HG02571 (cell line): Measurements from ENCODE around the gene WNT7B.

ENCODE experiments used
- ATAC-seq: cut with Tn5 transposase; IDR thresholded peaks from one replicate; pipeline ENCODE4 v1.9.1; 2021; ENCODE audit warnings: mild to moderate bottlenecking, moderate library complexity; ENCODE audit not compliant: unreplicated experiment

Gene WNT7B

DNA sequence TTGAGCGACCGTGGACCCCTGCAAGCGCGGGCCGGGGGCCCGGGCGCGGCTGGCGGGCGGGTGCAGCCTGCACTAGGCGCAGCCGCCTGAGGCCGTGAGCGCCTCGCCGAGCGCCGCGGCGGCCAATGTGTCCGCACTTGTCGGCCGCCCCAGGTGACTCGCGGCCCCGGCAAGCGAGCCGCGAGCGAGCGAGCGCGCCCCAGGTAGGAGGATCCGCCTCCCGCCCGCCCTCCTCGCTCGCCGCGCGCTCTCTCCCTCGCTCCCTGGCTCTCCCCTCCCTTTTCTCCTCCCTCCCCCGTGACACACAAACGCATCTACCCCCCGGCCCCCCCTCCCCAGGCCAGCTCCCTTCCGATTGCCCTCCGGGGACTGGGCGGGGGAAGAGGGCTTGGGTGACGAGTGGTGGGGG, at the start of gene WNT7B:
WNT7B (minus strand) TSS at position 160 of the 409 bp plus-strand sequence. CDS start 408 bp downstream, outside the sequence.
- ATAC-seq: no peak

DNA sequence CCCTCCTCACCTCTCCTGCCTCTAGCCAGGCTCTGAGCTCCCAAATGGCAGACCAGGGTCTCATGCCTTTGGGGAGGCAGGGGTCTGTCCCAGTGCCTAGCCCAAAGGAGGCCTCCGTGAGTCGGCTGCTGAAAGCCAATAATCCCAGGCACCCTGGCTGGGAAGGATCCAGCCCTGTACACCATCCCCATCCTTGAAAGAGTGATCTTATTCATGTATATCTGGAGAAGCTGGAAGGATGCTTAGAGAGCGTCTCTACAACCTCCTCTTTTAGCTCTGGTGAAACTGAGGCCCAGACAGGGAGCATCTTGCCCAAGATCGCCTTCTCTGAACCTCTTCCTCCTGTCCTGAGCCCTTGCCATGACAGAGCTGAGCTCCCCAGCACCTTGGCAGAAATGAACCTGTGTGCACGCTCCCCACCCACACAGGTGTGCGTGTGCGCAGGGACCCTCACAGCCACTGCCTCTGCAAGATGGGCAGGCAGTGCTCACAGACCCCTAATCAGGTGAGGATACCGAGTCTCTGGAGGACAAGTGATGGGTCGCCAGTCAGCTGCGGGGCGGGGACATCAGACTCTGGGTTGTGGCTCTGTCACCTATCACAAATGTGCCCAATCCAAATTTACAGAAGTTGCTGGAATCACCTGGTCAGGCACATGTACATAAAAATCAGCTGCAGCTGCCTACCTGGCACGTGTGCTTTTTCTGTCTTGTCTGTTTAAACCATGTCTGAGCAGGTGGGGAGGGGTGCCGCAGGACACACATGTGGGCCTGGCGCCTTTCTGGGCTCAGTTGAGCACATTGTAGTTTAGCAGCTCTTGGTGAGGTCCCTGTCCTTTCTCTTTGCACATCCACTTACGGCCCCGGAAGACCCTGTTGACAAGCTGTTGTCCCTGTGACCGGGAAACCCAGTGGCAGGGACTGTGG, 49.3 kb upstream of the WNT7B start:
- ATAC-seq: no peak

DNA sequence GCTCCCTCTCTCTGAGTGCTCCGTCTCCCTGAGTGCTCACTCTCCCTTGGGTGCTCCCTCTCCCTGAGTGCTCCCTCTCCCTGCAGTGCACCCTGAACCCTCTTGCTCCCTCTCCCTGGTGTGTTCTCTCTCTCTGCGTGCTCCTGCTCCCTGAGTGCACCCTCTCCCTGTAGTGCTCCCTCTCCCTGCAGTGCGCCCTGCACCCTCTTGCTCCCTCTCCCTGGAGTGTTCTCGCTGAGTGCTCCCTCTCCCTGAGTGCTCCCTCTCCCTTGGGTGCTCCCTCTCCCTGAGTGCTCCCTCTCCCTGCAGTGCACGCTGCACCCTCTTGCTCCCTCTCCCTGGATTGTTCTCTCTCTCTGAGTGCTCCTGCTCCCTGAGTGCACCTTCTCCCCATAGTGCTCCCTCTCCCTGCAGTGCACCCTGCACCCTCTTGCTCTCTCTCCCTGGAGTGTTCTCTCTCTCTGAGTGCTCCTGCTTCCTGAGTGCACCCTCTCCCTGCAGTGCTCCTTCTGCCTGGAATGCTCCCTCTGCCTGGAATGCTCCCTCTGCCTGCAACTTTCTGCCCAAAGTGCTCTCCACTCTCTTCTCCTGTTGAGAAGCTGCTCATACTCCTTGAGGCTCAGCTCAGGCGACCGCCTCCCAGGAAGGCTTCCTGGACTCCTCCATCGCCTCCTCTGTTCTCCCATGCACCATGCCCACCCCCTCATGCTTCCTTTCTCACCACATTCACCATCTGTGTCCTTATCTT, 48.4 kb upstream of the WNT7B start:
- ATAC-seq: no peak

DNA sequence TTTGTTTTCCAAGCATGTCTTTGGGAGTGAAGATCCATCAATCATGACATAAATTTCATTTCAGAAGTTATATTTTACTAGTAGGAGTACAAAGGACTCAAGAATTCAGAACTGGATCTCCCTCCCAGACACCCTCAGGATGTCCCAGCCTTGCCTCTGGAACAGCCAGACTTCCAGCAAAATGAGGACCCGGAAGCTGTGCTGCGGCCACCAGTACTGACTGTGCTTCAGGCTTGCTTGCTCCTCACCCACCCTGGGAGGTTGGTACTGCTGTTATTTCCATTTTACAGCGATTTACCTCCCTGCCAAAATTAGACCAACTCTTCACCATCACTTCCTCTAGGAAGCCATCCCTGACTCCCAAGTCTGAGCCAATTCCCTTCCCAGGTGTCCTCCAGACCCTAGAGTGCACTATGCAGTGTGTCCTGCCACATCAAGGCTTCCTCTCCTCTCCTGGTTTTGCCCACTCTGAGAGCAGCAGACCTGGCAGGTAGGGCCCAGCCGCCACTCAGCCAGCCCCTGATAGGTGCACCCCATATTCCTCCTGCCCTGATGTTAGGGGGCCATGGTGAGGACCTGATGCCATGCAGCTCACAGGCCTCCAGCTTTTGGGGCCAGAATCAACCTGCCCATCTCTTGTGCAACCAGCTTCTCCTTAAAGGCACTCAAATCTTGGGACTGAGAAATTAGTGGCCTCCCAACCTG, 47.3 kb upstream of the WNT7B start:
- ATAC-seq: no peak

DNA sequence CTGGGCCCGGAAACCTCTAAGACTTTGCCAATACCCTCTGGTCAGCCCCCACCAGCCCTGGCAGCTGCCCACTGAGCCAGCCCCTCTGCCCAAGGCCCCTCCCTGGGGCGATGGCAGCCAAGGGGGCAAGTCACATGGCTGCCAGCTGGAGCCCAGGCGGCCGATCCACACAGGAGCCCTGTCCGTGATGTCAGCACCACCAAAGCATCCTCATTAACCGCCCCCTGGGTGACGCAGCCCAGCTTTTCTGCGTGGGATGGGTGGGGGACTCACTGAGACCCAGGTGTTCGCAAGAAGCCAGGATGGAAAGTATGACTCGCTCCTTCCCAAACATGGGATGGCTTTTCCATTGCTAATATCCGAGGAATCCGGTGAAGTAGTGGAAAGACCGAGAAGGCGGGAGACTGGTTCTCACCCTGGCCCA, 46.6 kb upstream of the WNT7B start:
- no peak for ATAC-seq

DNA sequence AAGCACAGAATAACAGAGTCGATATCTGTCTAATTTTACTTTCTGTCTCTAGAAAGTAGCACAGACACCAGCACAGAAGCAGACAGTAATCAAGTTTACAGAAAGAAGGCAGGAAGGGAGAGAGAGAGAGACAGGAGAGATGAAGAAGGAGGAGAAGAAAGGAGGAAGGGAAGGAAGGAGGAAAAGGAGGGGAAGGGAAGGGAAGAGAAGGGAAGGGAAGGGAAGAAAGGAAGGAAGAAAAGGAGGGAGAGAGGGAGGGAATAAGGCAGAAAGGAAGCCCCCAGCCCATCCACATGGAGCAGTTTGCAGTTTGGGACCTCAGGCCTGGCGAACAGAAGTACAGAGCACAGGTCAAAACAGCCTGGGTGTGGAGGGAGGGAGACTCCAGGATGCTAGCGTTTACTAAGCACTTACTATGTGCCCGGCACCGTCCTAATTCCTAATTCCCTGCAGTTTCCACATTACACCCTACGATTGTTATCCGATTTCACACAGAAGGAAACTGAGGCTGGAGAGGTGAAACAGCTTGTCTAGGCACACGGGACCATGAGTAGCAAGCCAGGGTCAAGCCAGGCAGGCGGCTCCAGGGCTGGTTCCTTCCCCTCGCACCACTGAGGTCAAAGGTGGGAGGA, 46.0 kb upstream of the WNT7B start:
- no peak for ATAC-seq

DNA sequence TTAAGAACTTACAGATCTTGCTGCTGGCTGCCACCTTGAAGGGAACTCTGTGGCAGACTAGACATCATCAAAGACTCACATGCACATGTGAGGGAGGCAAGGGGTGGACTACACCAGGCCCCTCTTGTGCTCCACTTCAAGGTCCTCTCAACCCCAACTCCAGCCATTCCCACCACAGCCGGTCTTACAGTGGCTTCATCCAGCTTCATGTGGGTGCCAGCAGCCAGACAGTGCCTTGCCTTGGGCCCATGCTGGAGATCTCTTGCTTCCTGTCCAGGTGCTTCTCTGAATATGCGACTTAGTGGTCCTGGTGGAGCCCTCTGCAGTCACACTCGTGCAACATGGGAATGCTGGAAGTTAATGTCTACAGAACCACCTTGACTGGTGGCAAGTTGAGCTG, 44.6 kb upstream of the WNT7B start:
- no peak for ATAC-seq

DNA sequence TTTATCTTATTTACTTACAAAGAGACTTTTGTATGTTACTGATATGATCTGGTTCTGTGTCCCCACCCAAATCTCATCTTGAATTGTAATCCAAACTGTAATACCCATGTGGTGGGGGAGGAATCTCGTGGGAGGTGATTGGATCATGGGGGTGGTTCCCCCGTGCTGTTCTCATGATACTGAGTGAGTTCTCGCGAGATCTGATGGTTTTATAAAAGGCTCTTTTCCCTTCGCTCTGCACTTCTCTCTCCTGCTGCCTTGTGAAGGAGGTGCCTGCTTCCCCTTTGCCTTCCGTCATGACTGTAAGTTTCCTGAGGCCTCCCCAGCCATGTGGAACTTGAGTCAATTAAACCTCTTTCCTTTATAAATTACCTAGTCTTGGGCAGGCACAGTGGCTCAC, 42.4 kb upstream of the WNT7B start:
- ATAC-seq: no peak

DNA sequence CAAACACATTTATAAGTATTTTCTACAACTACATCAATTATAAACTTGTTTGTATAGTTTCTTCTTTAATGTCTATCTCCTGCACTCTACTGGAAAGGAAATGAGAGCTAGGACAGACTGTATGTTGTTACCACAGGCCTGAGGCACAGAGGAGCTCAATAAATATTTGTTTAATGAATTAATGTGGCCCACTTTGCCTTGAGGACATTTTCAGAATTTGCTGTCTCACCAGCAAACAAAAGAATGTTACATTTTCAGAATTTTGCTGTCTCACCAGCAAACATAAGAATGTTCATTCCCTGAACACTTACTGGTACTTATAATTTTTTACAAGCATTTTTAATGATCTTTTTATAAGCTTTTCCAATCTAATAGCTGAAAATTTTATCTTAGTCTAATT, 41.9 kb upstream of the WNT7B start:
- no peak for ATAC-seq

DNA sequence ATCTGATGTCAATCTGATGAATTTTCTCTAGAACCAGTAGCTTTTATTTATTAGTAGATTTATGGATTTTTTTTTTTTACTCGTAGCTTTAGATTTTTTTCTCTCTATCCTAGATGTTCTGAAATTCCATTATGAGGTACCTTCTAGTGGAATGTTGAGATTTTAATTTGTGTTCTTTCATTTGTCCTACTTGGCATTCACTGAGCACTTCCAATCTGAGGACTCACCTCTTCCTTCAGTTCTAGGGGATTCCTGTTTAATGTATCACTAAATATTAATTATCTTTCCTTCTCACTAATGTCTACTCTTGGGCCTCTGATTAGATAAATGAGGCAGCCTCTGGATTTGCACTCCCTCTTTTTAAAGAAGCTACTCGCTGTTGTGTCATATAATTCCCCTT, 40.2 kb upstream of the WNT7B start:
- ATAC-seq: no peak

DNA sequence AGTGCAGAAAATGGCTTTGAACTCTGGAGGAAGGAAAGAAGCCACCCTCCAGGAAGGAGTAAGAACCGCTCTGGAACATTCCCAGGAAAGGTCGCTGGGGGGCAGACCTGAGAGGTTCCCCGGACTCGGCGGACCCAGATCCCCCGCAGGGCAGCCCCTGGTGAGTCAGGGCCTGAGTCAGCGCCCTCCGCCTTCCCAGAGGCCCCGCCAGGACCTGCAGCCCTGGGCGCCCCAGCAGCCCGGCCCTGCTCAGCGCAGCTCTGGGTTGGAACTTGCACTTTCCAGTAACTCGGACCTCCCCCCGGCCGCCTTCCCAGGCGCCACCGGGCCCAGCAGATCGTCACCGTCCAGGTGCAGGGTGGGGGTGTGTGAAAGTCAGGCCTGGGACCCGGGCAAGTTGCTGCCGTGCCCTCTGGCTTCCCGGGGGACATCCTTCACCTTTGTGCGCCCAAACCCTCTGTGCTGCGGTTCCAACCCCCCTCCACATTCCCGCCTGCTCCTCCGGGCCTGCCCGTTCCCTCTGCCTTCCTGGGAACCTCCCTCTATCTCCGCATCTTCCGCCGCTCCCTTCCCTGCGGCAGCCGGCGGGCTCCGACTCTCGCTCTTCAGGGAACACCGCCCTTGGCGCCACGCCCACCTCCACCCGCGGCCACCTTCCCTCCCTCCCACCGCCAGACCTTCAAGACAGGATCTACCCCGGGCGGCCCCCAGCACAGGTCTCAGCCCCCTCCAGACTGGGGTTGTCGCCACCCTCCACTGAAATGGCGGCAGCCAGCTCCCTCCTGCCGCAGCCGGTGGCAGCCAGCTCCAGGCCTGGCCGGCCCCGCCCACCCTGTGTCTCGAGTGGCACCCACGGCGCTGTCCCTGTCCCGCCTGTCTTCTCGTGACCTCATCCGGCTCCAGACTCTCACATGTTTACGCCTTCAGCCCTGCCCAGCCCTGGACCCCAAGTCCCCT, 36.8 kb upstream of the WNT7B start:
- ATAC-seq: peak; percentile 72

DNA sequence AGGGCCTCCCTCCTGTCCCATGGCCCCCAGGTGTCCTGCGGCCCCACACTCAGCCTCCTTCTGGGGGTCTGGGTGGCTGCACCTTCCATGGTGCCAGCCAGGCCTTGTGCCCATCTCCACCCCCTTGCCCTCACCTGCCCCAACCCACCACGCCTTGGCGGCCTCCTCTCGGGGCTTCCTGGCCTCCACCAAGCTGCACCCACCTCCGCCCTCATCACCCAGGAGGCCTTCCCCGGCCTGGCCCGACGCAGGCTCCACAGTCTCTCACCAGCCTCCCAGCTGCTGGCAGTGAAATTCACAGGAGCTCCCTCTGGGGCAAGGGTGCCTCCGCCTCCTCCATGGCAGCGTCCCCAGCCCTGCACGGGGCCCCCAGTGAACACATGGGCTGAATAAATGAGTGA, 35.9 kb upstream of the WNT7B start:
- ATAC-seq: no peak

DNA sequence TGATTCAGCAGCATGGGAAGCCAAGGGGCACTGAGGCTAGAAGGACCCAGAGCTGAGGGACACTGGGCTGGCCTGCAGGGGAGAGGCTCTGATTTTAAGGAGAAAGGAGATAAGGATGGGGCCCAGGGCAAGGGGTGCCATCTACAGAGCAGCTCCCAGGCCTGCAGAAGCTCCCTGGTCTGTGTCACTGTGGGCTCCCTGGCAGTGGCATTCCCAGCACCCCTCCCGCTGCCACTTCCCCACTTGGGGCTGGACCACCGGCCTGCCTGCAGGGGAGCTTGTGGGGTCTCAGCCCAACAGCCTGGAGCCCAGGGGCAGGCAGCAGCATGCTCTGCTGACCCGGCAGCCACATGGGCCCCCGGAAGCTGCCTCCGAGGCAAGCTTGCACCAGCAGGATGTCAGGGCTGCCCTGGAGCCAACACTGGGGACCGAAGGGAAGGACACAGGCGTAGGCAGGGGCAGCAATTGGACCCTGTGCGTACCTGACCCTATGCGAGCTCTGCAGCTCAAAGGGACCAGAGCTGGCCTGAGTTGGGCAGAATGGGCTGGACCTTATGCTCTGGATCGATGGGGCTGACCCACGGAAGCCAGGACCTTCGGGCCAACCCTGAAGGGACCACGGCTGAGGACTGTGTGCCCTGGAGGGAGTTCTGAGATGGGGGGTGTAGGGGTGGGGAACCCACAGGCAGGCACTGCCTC, 35.4 kb upstream of the WNT7B start:
- ATAC-seq: no peak

DNA sequence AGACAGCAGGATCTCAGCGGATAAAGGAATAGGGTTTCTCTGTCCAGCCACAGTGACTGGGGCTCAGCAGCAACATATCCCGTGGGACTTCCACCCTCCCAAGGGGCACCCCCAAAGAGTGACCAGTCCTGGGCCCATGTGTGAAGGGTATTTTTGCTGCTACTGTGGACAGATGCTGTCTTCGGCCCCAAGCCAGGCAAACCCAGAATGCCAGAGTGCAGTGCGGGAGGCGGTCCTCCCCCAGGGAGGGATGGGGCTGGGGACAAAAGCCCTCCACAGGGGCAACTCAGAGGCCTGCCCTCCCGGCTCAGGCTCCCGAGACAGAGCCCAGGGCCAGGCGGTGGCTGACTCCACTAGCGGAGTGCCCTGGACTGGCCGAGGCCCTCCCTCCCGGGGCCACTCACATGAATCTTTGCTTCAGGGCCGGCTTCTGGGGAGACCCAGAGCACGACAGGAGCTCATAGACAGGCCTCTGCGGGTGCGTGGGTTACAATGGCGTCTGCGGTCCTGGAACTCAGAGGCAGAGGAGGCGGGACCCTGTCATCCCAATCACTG, 34.7 kb upstream of the WNT7B start:
- ATAC-seq: no peak

DNA sequence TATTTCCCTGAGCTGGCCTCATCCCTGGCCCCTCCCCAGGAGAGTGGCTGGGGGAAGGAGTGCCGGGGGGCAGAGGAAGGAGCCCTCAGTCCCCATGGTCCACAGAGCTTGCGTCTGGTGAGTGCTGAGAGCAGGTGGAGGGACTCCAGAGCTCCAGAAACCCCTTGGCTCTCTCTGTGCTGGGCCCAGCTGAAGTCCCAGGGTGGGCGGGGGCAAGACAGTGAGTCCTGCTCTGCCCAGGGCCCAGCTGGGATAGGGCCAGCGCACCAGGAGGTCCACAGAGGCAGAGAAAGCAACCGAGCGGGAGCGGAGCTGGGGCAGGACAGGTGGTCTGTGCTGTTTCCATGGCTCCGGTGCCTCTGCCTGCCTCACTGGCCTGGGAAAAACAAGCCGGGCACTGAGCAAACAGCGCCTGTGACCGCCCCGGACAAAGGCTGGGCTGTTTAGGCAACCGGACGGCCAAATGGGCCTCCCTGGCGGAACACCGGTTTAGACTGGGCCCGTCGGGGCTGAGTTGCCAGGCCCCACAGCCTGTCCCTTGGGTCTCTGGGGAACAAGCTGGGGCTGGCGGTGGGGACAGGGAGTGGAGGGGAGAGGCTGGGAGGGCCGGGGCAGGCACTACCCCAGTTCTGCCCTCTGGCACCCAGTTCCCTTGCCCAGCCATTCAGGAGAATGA, 34.1 kb upstream of the WNT7B start:
- ATAC-seq: no peak

DNA sequence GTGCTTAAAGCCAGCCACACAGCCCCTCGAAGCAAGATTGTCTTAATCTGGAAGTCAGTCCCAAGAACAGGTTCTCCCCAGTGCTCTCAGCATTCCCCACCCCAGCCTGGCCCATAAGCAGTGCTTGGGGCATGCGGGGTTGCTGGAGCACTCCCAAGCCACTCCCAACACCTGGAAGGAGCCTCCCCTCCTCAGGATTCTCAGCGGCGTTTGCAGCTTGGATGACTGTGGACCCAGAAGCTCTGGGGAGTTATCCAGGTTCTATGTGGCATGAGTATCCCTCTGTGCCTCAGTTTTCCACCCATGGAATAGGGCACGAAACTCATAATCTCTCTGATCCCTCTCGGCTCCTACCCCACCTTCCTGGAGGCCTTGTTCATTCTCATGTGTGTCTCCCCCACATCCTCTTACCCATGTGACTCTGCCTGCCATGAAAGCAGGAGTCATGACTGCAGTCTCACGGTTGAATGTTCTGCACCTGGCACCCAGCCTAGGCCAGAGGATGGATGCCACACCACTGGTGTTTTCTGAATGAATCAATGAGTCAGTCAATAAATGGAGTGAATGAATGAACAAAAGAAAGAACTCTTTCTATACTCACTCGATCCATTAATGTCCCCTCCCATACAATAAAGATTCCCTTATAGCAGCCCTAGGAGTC, 33.4 kb upstream of the WNT7B start:
- no peak for ATAC-seq

DNA sequence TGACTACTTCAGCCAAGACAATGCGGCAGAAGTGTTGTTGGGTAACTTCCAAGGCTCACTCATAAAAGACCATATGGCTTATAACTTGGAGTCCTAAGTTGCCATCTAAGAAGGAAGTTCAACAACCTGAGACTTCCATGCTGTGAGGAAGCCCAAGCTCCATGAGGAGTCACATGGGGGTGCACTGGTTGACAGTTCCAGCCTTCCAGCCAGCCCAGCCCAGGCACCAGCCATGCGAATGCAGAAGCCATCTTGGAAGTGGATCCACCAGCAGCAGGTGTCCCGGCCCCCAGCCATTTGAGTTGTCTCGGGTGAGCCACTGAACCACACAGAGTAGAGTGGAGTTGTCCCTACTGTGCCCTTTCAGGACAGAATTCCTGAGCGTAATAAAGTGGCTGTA, 32.8 kb upstream of the WNT7B start:
- ATAC-seq: no peak
